Middle frontal gyrus (tissue), 1 donor: ENCODE data around the gene PLCH1.

Source experiments
- DNase-seq: peaks from one replicate; pipeline ENCODE4 v3.0.0-alpha.2; 2015; ENCODE audit warnings: low spot score; ENCODE audit errors: extremely low spot score

PLCH1 gene

DNA sequence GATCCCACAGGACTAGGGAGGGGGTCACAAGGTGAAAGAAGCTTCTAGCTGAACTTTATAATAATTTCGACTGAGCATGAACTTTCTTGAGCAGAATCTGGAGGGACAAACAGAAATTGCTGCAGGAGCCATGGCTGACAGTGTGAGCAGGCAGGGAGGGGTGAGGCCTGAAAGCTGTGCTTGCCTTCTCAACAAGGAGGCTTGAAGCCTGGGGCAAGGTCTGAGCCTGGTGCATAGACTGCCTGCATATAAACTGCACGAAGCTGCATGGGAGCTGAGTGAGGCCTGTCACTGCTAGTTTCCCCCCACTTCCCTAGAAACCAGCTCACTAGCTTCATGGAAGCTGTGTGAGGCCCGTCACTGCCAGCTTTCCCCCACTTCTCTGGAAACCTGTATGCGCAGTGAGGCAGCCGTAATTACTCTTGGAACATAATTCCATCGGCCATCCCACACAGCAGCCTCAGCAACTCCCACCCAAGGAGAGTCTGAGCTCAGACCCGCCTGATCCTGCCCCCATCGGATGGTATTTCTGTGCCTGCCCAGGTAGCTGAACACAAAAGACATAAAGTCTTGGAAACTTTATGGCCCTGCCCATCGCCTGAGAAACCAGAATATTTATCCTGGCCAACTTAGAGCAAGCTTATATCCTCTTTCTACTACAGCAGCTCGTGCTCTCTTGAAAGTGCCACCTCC lies 136.5 kb downstream of the PLCH1 start:
- DNase-seq: no peak

DNA sequence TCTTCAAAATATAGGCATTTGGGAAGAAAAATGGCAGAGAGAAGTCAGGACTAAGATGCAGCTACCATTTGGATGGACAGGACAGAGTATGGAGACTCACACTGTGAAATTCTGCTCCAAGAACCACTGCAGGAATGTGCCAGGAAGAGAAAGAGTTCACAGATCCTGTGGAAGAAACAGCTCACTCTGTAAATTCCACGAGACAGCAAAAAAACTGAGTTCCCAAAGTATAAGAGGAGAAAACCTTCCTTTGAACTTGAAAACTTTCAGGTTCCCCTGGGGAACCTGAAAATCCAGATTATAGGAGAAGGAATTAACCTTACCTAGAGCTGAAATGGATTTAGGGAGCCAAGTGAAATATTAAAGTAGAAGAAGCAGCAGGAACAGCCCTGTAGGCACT lies 137.1 kb downstream of the PLCH1 start:
- no peak for DNase-seq

DNA sequence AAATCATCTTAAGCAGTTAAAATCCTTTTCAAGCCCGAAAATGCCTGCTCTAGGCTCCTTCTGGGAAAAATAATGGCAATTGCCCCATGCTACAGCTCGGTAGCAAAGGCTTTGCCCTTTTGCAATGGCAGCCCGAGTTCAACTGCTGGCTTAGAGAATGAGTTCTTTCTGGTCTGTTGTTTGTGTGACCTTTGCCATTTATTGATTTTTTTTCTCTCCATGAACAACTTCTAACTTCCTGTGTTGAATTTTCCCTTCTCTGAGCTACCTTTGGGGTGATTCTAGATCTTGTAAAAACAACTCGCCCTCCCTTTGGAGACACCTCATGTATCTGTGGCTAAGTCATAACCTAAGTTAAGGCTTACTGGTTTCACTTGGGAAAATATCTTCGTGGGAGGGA lies 139.3 kb downstream of the PLCH1 start:
- DNase-seq: no peak

DNA sequence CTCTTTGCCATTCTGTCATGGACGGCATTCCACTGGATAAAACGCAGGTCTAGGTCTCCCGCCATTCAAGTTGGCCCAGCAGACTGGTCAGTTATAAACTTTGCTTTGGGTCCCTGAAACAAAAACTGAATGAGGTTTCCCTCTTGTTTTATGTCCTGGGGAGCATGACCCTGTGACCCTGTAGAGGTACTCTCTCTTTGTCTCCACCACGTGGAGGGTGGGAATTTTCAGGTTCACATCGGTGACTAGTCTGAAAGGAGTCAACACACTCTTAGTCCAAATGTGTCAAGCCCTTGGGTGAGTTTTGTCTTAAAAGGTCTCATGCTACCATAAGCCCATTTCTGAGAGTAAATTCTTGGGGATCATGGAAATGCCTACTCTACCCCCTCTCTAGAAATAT lies 139.9 kb downstream of the PLCH1 start:
- no peak for DNase-seq

DNA sequence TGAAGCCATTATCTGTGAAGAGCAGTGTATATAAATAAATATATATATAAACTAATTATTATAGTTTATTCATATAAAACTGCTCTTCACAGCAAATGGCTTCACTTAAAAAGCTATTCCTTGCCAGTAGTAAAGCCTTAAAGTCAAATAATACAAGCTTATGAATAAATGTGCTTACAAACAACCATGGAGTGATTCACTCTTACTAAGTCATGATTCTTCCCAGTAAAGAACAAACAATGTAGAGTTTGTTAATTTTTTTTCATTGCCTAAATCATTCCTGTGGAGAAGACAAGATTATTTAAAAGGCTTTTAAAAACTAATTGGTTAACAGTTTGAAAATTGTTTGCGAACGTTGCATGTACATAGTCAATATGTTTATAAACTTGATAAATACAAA lies 140.7 kb downstream of the PLCH1 start:
- no peak for DNase-seq

DNA sequence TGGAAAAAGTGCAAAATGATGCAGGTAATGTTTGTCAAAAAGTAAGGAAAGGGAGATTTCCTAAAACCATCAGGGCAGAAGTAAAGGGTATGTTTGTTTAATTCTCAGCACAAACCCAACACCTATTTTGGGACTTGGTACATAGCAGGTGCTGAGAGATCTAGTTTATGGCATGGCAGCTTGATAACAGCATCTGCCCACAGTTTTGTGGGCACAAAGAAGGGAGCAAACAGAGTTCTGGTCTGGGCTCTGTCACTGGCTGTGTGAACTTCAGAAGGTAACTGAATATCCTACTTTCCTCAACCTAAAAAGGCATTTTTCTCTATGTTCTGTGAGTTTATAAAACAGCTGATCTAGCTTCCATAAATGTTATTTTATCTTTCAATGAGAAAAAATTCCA lies 141.6 kb downstream of the PLCH1 start:
- DNase-seq: no peak

DNA sequence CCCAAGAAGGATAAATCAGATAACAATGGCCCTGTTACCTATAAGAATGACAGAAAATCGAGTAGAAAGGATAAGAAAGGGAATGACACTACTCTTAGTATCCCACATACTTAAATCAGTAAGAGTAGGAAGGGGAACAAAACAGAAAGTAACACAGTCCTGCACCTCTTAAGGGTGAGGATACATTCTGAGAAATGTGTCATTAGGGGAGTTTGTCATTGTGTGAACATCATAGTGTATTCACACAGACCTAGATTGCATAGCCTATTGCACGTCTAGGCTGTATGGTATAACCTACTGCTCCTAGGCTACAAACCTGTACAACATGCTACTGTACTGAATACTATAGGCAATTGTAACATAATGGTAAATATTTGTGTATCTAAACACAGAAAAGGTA lies 142.6 kb downstream of the PLCH1 start:
- DNase-seq: no peak

DNA sequence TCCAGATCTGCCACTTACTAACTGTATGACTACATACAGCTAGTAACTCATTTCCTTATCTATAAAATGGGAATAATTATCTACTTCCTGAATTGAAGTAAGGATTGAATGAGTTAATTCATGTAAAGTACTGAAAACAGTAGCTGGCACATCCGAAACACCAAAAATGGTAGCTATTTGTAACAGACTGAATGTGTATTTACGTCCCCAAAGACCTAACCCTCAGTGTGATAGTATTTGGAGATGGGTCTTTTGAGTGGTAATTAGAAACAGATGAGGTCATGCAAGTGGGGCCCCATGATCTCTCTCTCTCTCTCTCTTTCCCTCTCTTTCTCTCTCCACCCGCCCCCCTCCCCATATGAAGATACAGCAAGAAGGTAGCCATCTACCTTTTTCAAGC lies 146.2 kb downstream of the PLCH1 start:
- DNase-seq: no peak

DNA sequence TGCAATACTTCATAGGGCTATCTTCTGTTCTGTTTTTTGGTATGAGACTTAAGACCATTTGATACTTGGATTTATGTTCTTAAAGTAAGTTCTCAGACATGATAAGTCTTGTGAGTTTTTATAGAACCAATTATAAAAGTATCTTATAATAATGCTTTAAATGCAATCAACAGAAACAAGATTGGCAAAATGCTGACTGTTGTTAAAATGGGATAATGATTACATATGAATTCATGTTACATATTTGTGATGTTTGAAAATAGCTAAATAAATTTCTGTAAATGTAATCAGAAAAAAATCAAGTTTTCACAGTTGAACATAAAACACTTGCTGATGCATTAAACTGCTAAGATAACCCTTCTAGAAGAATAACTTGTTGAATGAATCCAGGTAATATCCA lies 148.3 kb downstream of the PLCH1 start:
- no peak for DNase-seq

DNA sequence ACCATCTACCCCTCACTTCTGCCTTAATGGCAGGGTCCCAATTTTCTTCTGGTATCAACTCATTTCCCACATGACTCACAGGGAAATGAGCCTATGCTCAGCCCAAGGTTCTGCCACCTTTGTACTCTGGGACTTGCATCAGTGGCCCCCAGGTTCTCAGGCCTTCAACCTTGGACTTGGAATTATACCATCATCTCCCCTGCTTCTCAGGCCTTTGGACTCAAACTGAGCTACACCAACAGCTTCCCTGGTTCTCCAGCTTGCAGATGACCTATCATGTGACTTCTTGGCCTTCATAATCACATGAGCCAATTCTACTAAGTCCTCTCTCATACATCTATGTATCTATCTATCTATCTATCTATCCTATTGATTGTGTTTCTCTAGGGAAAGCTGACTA lies 149.5 kb downstream of the PLCH1 start:
- no peak for DNase-seq

DNA sequence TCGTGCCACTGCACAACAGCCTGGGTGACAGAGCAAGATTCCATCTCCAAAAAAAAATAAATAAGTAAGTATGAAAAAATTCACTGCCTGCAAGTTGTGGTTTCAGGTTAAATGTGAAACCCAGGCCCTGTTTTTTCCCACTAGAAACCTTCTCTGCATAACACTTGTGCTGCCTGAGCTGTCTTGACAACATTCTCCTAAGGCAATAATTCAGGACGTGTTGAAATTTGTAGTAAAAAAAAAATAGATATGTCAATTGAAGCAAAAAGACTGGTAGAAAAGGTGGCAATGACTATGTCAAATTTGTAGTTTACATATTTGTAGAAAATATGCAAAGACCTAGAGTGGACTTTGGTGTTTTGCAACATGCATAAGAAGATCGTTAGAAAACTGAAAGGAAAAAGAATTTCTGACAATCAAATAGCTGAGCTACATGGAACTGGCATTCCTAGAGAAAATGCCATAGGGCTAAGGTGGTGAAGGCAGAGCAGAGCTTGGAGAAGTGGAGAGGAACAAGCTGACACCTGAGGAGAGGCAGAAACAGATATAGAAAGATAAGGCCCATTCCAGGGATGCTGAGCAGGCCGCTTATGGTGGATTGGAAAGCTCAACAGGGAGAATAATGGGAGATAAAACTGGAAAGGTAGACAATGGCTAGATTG lies 150.2 kb downstream of the PLCH1 start:
- DNase-seq: no peak

DNA sequence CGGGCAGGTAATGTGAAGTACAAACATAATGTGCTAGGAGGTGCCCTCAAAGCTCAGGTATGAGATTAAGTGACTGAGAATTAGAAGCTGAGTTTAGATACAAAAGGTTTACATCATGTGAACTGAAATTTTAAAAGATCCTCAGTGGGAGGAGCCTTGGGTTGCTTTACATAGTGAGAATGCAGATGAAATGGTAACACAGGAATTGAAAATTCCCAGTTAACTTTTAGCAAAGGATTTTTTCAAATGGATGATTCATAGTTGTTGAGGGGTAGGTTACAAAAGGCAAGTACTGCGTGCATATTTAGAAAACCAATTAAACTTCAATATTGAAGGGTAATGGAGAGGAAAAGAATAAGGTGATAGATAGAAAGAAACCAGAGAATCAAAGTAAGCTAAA lies 157.3 kb downstream of the PLCH1 start:
- no peak for DNase-seq

DNA sequence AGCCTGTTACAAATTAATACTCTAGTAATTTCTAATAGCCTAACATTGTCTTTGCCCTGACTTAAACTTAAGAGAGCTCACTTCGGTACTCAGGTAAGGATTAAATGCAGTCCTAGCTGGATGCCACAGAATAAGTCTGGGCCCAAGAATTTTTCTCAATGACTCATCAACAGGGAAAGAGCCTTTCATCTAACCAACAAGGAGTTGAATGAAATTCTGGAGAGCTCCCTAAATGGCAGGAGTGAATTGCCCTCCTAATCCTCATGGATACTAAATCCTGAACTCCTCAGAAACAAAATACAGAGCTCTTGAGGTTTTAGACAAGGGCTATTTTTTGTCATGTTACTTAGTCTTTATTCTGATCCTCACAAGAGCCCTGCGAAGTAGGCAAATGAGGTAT lies 159.5 kb downstream of the PLCH1 start:
- no peak for DNase-seq

DNA sequence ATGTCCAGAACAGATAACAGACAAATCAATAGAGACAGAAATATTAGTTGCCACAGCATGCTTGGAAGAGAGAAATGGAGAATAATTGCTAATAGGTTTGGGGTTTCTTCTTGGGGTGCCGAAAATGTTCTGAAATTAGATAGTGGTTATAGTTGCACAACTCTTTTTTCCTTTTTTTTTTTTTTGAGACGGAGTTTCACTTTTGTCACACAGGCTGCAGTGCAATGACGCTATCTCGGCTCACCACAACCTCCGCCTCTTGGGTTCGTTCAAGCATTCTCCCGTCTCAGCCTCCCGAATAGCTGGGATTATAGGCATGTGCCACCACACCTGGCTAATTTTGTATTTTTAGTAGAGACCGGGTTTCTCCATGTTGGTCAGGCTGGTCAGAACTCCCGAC lies 163.3 kb downstream of the PLCH1 start:
- no peak for DNase-seq

DNA sequence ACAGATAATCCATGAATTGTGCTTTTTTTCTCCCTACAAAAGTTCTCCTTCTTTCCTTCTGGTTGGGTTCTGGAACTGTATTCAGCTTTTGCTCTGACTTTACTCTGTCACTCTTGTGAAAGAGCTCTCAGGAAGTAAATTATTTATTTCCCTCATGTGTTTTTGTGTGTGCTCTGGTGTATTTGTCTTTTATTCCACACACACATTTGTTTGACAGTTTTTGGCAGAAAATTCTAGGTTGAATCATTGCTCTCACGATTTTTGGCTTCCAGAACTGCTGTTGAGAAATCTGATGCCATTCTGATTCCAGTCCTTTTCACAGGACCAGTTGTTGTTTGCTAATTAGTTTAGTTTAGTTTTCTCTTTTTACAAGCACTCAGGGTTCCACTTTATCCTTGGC lies 172.8 kb downstream of the PLCH1 start:
- DNase-seq: no peak

DNA sequence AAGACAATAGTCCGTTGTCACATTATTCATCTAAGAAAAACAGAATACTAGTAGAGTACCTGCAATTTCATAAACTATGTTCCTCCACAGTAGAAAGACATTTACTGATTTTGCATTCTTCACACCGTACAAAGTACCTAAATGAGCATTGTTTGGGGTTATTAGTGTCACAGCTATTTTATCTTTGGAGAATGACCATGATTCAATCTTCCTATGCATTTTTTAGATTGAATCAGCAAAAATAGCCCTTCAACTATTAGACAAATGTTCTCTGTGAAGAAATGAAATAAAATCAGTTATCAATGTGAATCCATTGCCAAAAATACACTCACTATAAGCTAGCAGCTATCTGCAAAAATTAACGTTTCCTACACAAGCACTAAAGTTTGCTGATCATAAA lies 176.6 kb downstream of the PLCH1 start:
- DNase-seq: no peak

DNA sequence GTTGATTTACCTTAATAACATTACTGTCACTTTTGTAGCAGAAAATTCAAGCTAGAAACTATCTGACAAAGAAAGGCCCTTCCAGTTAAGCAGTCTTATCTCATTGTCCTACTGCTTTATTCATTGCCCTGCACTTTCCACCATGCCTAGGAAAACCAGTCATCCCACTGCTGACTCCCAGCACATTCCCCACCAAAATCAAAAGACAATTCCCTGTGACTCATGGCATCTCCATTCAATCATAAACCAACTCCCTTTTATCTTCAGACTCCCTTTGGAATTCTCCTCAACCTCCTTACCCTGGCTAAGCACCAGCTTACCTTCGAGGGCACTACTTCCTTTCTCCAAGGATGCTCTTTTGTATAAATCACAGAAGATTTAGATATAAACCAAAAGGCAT lies 184.3 kb downstream of the PLCH1 start:
- no peak for DNase-seq

DNA sequence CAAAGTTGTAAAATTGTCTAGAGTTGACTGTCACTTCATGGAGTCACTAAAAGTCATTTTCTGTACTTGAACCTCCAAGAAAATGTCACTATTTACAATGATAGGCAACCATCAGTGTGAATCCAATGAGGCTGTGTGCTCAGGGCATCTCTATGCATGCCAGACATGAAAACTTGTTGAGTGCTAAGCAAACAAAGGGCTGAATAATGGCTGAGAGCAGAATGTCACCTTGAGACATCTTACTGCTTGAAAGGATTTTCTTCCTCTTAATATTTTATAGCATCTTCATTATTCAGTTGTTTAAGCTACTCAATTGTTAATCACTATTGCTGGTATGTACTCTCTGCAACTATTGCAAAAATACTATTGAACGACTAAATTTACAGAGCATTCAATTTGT lies 184.7 kb downstream of the PLCH1 start:
- DNase-seq: no peak

DNA sequence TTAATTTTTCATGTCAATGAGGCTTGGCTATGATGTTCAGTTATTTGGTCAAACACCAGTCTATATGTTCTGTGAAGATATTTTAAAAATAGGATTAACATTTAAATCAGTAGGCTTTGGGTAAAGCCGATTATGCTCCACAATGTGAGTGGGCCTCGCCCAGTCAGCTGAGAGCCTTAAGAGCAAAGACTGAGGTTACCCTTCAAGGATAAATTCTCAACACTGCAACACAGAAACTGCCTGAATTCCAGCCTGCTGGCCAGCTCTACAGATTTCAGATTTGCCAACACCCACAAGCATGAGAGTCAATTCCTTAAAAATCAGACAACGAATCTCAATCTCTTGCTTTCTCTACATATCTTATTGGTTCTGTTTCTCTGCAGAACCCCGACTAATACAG lies 188.3 kb downstream of the PLCH1 start:
- no peak for DNase-seq

DNA sequence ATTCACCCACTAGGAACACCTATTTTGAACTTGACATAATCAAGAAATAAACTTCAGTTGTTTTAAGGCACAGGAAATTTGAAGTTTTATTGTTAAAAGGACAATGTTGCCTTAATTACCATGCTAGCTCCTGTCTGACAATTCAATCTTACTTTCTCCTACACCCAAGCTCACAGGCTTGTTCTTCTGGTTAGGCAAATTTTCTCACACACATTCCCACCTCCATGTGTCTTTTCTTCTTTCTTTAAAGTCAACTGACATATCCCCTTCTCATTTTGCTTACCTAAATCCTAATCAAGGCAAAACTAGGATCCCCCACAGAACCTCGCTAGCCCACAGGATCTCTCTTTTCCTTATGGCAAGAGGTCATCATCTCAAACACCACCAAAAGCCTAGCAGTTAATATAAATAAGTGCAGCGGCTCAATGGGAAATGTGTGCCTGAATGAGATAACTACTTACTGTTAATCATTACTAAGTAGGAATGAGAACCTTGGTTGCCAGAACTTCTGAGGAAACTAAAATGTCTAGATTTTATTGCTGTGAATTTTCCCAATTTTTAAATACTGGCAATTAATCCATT lies 189.3 kb downstream of the PLCH1 start:
- no peak for DNase-seq

DNA sequence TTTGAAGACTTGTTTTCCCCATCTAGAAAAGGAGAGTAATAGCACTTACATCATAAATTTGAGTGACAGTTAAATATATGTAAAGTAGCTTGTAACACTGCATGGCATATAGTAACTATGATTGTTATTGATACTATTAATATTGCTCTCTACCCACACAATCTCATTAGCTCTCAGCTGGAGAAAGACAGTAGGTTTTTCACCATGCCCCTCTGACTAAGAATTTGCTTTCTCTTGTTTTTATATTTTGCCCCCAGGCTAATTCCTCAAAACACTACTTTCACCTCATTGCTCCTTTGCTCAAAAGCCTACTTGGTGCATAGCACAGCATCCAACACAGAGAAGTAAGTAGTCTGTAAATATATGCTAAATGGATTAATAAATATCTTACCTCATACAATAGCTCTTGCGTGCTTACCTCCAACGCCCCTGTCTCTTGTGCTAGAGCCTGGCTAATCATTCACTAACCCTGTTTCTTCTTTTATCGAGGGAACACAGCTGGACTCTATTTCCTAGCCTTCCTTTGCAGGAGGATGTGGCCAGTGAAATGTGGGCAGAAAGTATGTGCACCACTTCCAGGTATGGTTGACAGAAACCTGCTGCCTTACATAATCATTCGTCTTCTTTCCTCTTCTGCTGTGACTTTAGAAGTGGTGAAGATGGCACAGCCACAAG lies 190.0 kb downstream of the PLCH1 start:
- DNase-seq: no peak

DNA sequence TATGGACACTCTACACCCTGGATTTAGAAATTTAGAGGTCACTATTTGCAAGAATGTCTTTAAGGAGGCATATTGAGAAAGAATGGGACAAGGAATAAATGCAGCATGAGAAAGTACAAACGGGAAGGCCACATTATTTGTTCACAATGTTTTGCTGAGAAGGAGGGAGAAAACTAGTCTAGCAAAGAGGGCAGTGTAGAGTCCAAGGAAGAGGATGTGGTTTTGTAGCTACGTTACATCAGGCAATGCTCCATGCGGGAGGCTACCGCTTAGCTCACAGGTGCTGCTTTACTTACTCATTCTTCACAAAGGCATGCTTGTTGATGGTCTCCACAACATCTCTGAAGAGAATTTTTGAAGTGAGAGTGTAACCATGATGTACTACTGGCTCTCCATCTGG lies 191.1 kb downstream of the PLCH1 start:
- no peak for DNase-seq

DNA sequence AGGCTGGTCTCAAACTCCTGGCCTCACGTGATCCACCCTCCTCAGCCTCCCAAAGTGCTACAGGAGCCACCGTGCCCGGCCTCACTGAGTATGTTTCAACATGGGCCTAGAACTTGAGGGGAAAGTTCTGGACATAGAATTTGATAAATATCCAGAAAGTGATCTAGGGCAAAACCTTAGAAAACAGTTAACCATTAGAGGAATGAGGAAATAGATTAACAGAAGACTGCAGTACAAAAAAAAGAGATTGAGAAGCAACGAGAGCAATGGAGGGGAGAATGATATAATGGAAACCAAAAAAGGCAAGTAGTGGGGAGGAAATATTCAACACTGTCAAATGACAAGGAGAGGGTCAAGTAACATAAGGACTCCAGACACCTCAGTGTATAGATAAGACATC lies 191.5 kb downstream of the PLCH1 start:
- DNase-seq: no peak
